H1 (cell line): ENCODE results near the gene STKLD1. TPM values are rescaled to one million over a fixed set of nuclear protein-coding genes. Genes with fewer than 3 reads are reported as not detected.
A peak's percentile ranks its signal among the peaks of the same experiment; 100 is the strongest.

Source experiments
- CTCF ChIA-PET: fragments of 300-600 bp; sonication (Branson Sonifier 250); formaldehyde crosslinking; loops from one replicate; lab custom pipeline; 2021; ENCODE audit not compliant: partially characterized antibody; lab: Charles Lee
- POLR2A ChIA-PET: fragments of 300-600 bp; sonication (Branson Sonifier 250); formaldehyde crosslinking; loops from one replicate; lab custom pipeline; 2021; ENCODE audit warnings: inconsistent platforms; ENCODE audit not compliant: partially characterized antibody; lab: Charles Lee
- DNase-seq, 2 experiments: peaks; one replicate each; pipeline versions ENCODE4 v3.0.0 to v3.0.0-alpha.2; 2010 to 2022; ENCODE audit warnings: low spot score in 2 of 2, low read depth in 1 of 2, mixed read lengths in 1 of 2
- FAIRE-seq: peaks from 2 replicates; lab custom pipeline; 2011; peaks lifted over from hg19 to GRCh38; lab: Jason Lieb, UNC
- H2AFZ ChIP-seq: 2 replicates; pipeline ENCODE4 v1.8.1; 2012; ENCODE audit warnings: low read length, inconsistent platforms
- H2AK5ac ChIP-seq: 2 replicates; pipeline ENCODE4 v1.6.1; 2013; ENCODE audit warnings: low read depth, low read length
- H2BK120ac ChIP-seq: replicated peaks from 2 replicates; pipeline ENCODE3; 2013; ENCODE audit warnings: low read depth, low read length, inconsistent platforms
- H2BK12ac ChIP-seq: 2 replicates; pipeline ENCODE4 v1.6.1; 2013; ENCODE audit warnings: low read depth, low read length
- H2BK15ac ChIP-seq: 2 replicates; pipeline ENCODE4 v1.6.1; 2013; ENCODE audit warnings: low read length
- H2BK20ac ChIP-seq: 2 replicates; pipeline ENCODE4 v1.6.1; 2013; ENCODE audit warnings: low read length
- H2BK5ac ChIP-seq: 2 replicates; pipeline ENCODE4 v1.6.1; 2013; ENCODE audit warnings: low read depth, low read length
- H3K14ac ChIP-seq: 2 replicates; pipeline ENCODE4 v1.6.1; 2013; ENCODE audit warnings: inconsistent platforms; ENCODE audit not compliant: insufficient read length
- H3K18ac ChIP-seq: 2 replicates; pipeline ENCODE4 v1.6.1; 2013; ENCODE audit warnings: low read length; ENCODE audit errors: extremely low read depth
- H3K23ac ChIP-seq: 2 replicates; pipeline ENCODE4 v1.6.1; 2013; ENCODE audit warnings: inconsistent platforms; ENCODE audit not compliant: insufficient read length
- H3K23me2 ChIP-seq: 2 replicates; pipeline ENCODE4 v1.6.1; 2013; ENCODE audit warnings: low read depth, low read length
- H3K27ac ChIP-seq: 2 replicates; pipeline ENCODE4 v1.6.1; 2011; ENCODE audit warnings: low read depth, low read length, inconsistent platforms
- H3K27me3 ChIP-seq, 4 experiments: replicated peaks in 1 of 4; 1 replicate in 1 of 4; 2 replicates in 3 of 4; pipeline versions ENCODE4 v1.6.1 to v1.8.1; 2011 to 2013; ENCODE audit warnings: low read length in 3 of 4, mild to moderate bottlenecking in 3 of 4, inconsistent platforms in 2 of 4, mixed read lengths in 2 of 4, moderate library complexity in 1 of 4; ENCODE audit not compliant: control insufficient read depth in 3 of 4, insufficient read depth in 3 of 4; ENCODE audit errors: extremely low read depth in 1 of 4
- H3K36me3 ChIP-seq, 4 experiments: 2 replicates each; pipeline versions ENCODE4 v1.6.1 to v1.8.1; 2011 to 2013; ENCODE audit warnings: mild to moderate bottlenecking in 4 of 4, low read length in 3 of 4, moderate library complexity in 2 of 4, control low read depth in 1 of 4, inconsistent platforms in 1 of 4; ENCODE audit not compliant: insufficient read depth in 4 of 4, control insufficient read depth in 2 of 4
- H3K4ac ChIP-seq: replicated peaks from 2 replicates; pipeline ENCODE3; 2013; ENCODE audit warnings: low read length, low read depth, mixed read lengths, inconsistent platforms; ENCODE audit not compliant: insufficient read length
- H3K4me1 ChIP-seq, 4 experiments: replicated peaks in 1 of 4; 1 replicate in 1 of 4; 2 replicates in 3 of 4; pipeline versions ENCODE4 v1.6.1 to v1.8.1; 2011 to 2013; ENCODE audit warnings: low read length in 3 of 4, inconsistent platforms in 2 of 4, mixed read lengths in 1 of 4; ENCODE audit not compliant: insufficient read depth in 4 of 4, control insufficient read depth in 3 of 4
- H3K4me2 ChIP-seq, 2 experiments: 2 replicates each; pipeline versions ENCODE4 v1.6.1 to v1.8.1; 2011 to 2013; ENCODE audit warnings: low read depth in 2 of 2, low read length in 2 of 2, control low read depth in 1 of 2, inconsistent platforms in 1 of 2, mild to moderate bottlenecking in 1 of 2; ENCODE audit not compliant: insufficient read depth in 1 of 2
- H3K4me3 ChIP-seq, 4 experiments: fragments of 200-600, 300-600 bp in 1 of 4; sonication (generic), shearing (Covaris generic), sonication (Bioruptor Twin) in 1 of 4; 2 replicates each; pipeline versions ENCODE4 v1.5.1 to v1.8.1; 2011 to 2016; ENCODE audit warnings: low read length in 4 of 4, low read depth in 3 of 4, control low read depth in 2 of 4, inconsistent platforms in 2 of 4, mild to moderate bottlenecking in 2 of 4, mixed read lengths in 1 of 4, moderate library complexity in 1 of 4; ENCODE audit not compliant: insufficient read depth in 2 of 4; ENCODE audit errors: extremely low read depth in 1 of 4
- H3K56ac ChIP-seq: replicated peaks from 2 replicates; pipeline ENCODE3; 2013; ENCODE audit warnings: low read depth, mild to moderate bottlenecking, mixed read lengths, low read length, inconsistent platforms; ENCODE audit not compliant: insufficient read length
- H3K79me1 ChIP-seq: 2 replicates; pipeline ENCODE4 v1.6.1; 2013; ENCODE audit warnings: low read depth, low read length, control low read depth
- H3K79me2 ChIP-seq, 2 experiments: 2 replicates each; pipeline versions ENCODE4 v1.6.1 to v1.8.1; 2012 to 2013; ENCODE audit warnings: low read length in 2 of 2, mild to moderate bottlenecking in 2 of 2, inconsistent platforms in 1 of 2; ENCODE audit not compliant: insufficient read depth in 2 of 2, control insufficient read depth in 1 of 2
- H3K9ac ChIP-seq, 4 experiments: replicated peaks in 1 of 4; 1 replicate in 1 of 4; 2 replicates in 3 of 4; pipeline versions ENCODE4 v1.6.1 to v1.8.1; 2011 to 2013; ENCODE audit warnings: low read depth in 3 of 4, low read length in 3 of 4, control low read depth in 2 of 4, mild to moderate bottlenecking in 2 of 4, moderate library complexity in 2 of 4, inconsistent platforms in 1 of 4; ENCODE audit errors: extremely low read depth in 1 of 4
- H3K9me3 ChIP-seq, 2 experiments: 2 replicates each; pipeline versions ENCODE4 v1.6.1 to v1.8.1; 2012 to 2013; ENCODE audit warnings: mild to moderate bottlenecking in 2 of 2, moderate library complexity in 2 of 2, control low read depth in 1 of 2, inconsistent platforms in 1 of 2, low read depth in 1 of 2, low read length in 1 of 2, mixed read lengths in 1 of 2; ENCODE audit not compliant: insufficient read depth in 2 of 2
- H4K20me1 ChIP-seq, 2 experiments: replicated peaks in 1 of 2; 2 replicates each; pipeline versions ENCODE3 to v1.8.1; 2011 to 2013; ENCODE audit warnings: inconsistent platforms in 2 of 2, low read length in 2 of 2, mild to moderate bottlenecking in 1 of 2; ENCODE audit not compliant: insufficient read depth in 2 of 2, control insufficient read depth in 1 of 2
- H4K5ac ChIP-seq: 2 replicates; pipeline ENCODE4 v1.6.1; 2013; ENCODE audit warnings: low read length, low read depth, mixed read lengths, inconsistent platforms; ENCODE audit not compliant: insufficient read length
- H4K8ac ChIP-seq: 2 replicates; pipeline ENCODE4 v1.8.0; 2013; ENCODE audit warnings: mild to moderate bottlenecking, moderate library complexity, low read length, inconsistent platforms; ENCODE audit not compliant: insufficient read depth; ENCODE audit errors: extremely low read depth
- H4K91ac ChIP-seq: replicated peaks from 2 replicates; pipeline ENCODE3; 2013; ENCODE audit warnings: low read length, mixed read lengths, inconsistent platforms; ENCODE audit not compliant: insufficient read length
- CTCF ChIP-seq, 3 experiments: IDR thresholded peaks; 1 replicate in 2 of 3; 2 replicates in 1 of 3; pipeline versions ENCODE4 v1.5.1 to v1.6.1; 2011; ENCODE audit warnings: low read length in 3 of 3, mild to moderate bottlenecking in 3 of 3, inconsistent platforms in 2 of 3, low read depth in 1 of 3, moderate library complexity in 1 of 3; ENCODE audit not compliant: insufficient read depth in 1 of 3; ENCODE audit errors: control extremely low read depth in 1 of 3
- JUND ChIP-seq: IDR thresholded peaks from 2 replicates; pipeline ENCODE4 v1.6.1; 2011; ENCODE audit warnings: mild to moderate bottlenecking, improper control_type of control experiment, low read length
- POLR2AphosphoS5 ChIP-seq: IDR thresholded peaks from 2 replicates; pipeline ENCODE4 v1.6.1; 2011; ENCODE audit warnings: low read depth, low read length
- SRF ChIP-seq: IDR thresholded peaks from 2 replicates; pipeline ENCODE4 v1.6.1; 2011; ENCODE audit warnings: mild to moderate bottlenecking, low read depth, low read length, moderate library complexity
- WGBS, 2 experiments: shearing (Covaris generic) in 1 of 2; methylation state at CpG; one replicate each; pipeline versions ENCODE4 v1.1.6 to v1.1.7; 2013 to 2015; ENCODE audit warnings: low lambda C conversion rate in 2 of 2, mixed read lengths in 2 of 2, inconsistent platforms in 1 of 2, low coverage in 1 of 2, missing lambda C conversion rate in 1 of 2; ENCODE audit not compliant: insufficient replicate concordance in 2 of 2, insufficient coverage in 1 of 2, insufficient read length in 1 of 2; ENCODE audit errors: extremely low coverage in 1 of 2, missing lambda C conversion rate in 1 of 2; 5-methylcytosine and 5-hydroxymethylcytosine counted together
- polyA plus RNA-seq, 7 experiments: library from polyadenylated mRNA; depleted of rRNA in 3 of 7; stranded (reverse) in 5 of 7; unstranded in 2 of 7; fragments of >200 nt in 5 of 7; fragments of 200-250 nt in 2 of 7; gene quantifications; 1 replicate in 5 of 7; 2 replicates in 1 of 7; 4 replicates in 1 of 7; pipeline versions ENCODE4 v1.2.1 to v1.2.3, GENCODE V29; 2011 to 2013; ENCODE audit warnings: missing spikeins in 2 of 7, mixed read lengths in 2 of 7
- total RNA-seq: library from RNA; stranded (reverse); fragmentation: NEBNext Ultra II Directional; extraction: Animal tissue kit (Norgen Biotek cat#: 25700); gene quantifications from 2 replicates; pipeline ENCODE4 v1.2.1, GENCODE V29; 2021

STKLD1 gene
- total and polyA plus RNA-seq, 2 of the 8 experiments (the other 6 are each of a cell fraction or from before 2014, with no cell fraction given), result 0.26 TPM; not detected in 1

- FAIRE-seq, result no peak
Observed at GRCh38 chr9:133353548-133353947, 22.6 kb upstream of the STKLD1 start.

More at GRCh38 chr9:133353548-133353947, 22.6 kb upstream of the STKLD1 start:
- no peak overlapping the region for H4K8ac ChIP-seq
- no peaks in the 10 kb centered on the region for H3K9me3 ChIP-seq
- H4K91ac ChIP-seq, result no peak overlapping the region
- peaks cover 6 to 13% of the 10 kb centered on the region in 2 experiments for H4K20me1 ChIP-seq
- H3K79me2 ChIP-seq, result peaks cover 5 to 33% of the 10 kb centered on the region in 2 experiments
- H2BK5ac ChIP-seq, result no peak overlapping the region
- POLR2A ChIA-PET, result interaction anchor here (0.9 to 16.1 kb wide), 14 partner anchors 9 to 133 kb away, joined by 3 to 461 read pairs (median 6); partner anchors contain the start of genes CACFD1, MED22, RPL7A and STKLD1
- no peak overlapping the region for H3K18ac ChIP-seq
- H3K4me1 ChIP-seq, result peaks cover 0 to 12% (median 5%) of the 10 kb centered on the region in 4 experiments; a peak in 6 of 7 replicates
- 84% methylated on average over 5 of the region's 5 CpGs; no CpG with 5 or more reads in 1 of the 2 experiments for WGBS, 2 experiments
- H2AFZ ChIP-seq, result no peak overlapping the region
- no peak overlapping the region for H2BK20ac ChIP-seq
- no peak for TF ChIP-seq SRF
- TF ChIP-seq POLR2AphosphoS5, result peak; percentile 71; the same call in 1 of the 2 replicates
- TF ChIP-seq JUND, result no peak
- no peak for TF ChIP-seq CTCF (IDR thresholded peaks at IDR 0.05; ENCODE audit: control extremely low read depth in 1 of 3, insufficient read depth in 1 of 3, low read depth in 1 of 3, low read length in 3 of 3)
- TF ChIP-seq, all 59 proteins: peak for 1
- no peaks in the 10 kb centered on the region; the same call in 1 of the 2 replicates for H3K79me1 ChIP-seq
- H3K27me3 ChIP-seq, result no peaks in the 10 kb centered on the region
- H3K23me2 ChIP-seq, result peaks cover 8% of the 10 kb centered on the region; the same call in 1 of the 2 replicates
- H3K23ac ChIP-seq, result no peak overlapping the region
- no peak overlapping the region for H2BK120ac ChIP-seq
- H3K56ac ChIP-seq, result no peak overlapping the region
- H3K4me2 ChIP-seq, result no peak overlapping the region
- no peak overlapping the region for H3K4me3 ChIP-seq
- H3K9ac ChIP-seq, result no peak overlapping the region
- no peak overlapping the region for H2BK15ac ChIP-seq
- no peak overlapping the region for H2AK5ac ChIP-seq
- H3K36me3 ChIP-seq, result peaks cover 20 to 45% (median 39%) of the 10 kb centered on the region in 4 experiments
- H2BK12ac ChIP-seq, result no peak overlapping the region
- no peak overlapping the region for H4K5ac ChIP-seq
- no peak overlapping the region for H3K14ac ChIP-seq
- CTCF ChIA-PET, result interaction anchor here (0.8 to 8.2 kb wide), 5 partner anchors 12 to 134 kb away, joined by 3 to 90 read pairs (median 7); no protein-coding TSS in a partner anchor
- DNase-seq, result no peak
- no peak overlapping the region for H3K27ac ChIP-seq
- no peak overlapping the region for H3K4ac ChIP-seq
